ENCODE measurements around the gene TMEM125.

GRCh38 chr1:43313771-43314170 is 44.0 kb downstream of the TMEM125 start:
- TF ChIP-seq CTCF (conservative IDR thresholded peaks at IDR 0.05; ENCODE audit: low read length), result no peak
- TF ChIP-seq EZH2phosphoT487 (IDR thresholded peaks at IDR 0.05; ENCODE audit: borderline replicate concordance), result no peak
